ENCODE results near the gene USP43.

GRCh38 chr17:9677896-9678295 is 32.6 kb downstream of the USP43 start:
- TF ChIP-seq POLR2A (IDR thresholded peaks at IDR 0.05) (no peak), CTCF (IDR thresholded peaks at IDR 0.05) (no peak)

Measured in transverse colon (tissue), 3 donors.